Prostate gland (tissue), 2 donors: ENCODE data around the gene FAM20B. TPM values are rescaled to one million over a fixed set of nuclear protein-coding genes. Genes with fewer than 3 reads are reported as not detected.

Experiments
- DNase-seq: peaks from one replicate; pipeline ENCODE4 v3.0.0-alpha.2; 2019; ENCODE audit warnings: low spot score
- H3K27ac ChIP-seq, 2 donors: fragments of 200-600 bp; sonication (generic); 2 replicates each; pipeline ENCODE4 v1.5.1; 2017 to 2019
- H3K27me3 ChIP-seq: fragments of 200-600 bp; sonication (generic); replicated peaks from 2 replicates; pipeline ENCODE4 v1.5.1; 2019; ENCODE audit not compliant: insufficient read depth
- H3K36me3 ChIP-seq, 2 donors: fragments of 200-600 bp; sonication (generic); 1 replicate in 1 of 2; 2 replicates in 1 of 2; pipeline versions ENCODE4 v1.5.1 to v1.8.1; 2017 to 2019
- H3K4me1 ChIP-seq: fragments of 200-600 bp; sonication (generic); replicated peaks from 2 replicates; pipeline ENCODE4 v1.5.1; 2019
- H3K4me3 ChIP-seq, 2 donors: fragments of 200-600 bp; sonication (generic); 2 replicates each; pipeline ENCODE4 v1.5.1; 2017 to 2019
- H3K9me3 ChIP-seq: fragments of 200-600 bp; sonication (generic); 2 replicates; pipeline ENCODE4 v1.5.1; 2017
- POLR2A ChIP-seq: fragments of 450-650 bp; IDR thresholded peaks from one replicate; pipeline ENCODE4 v1.6.1; 2016; ENCODE audit warnings: antibody characterized with exemption, mild to moderate bottlenecking
- POLR2AphosphoS5 ChIP-seq: sonication (generic); formaldehyde crosslinking; IDR thresholded peaks from one replicate; pipeline ENCODE4 v1.6.1; 2017; ENCODE audit warnings: antibody characterized with exemption
- whole genome bisulfite sequencing: methylation state at CpG from one replicate; pipeline ENCODE4 v1.1.5; 2018; 5-methylcytosine and 5-hydroxymethylcytosine counted together
- intact Hi-C: fragments of 100-400 bp; cut with DNase I; formaldehyde crosslinking; loops from one replicate; pipeline ENCODE4 v1.14.2; 2022
- total RNA-seq, 2 donors: library from RNA; depleted of rRNA; stranded (reverse); fragments of >200 nt; gene quantifications; one replicate each; pipeline ENCODE4 v1.1.0, GENCODE V29; 2016
- TF ChIP-seq, protein P1 (sequence below), 4 experiments: fragments of 200-600 bp in 2 of 4; fragments of 450-650 bp in 2 of 4; sonication (generic) in 2 of 4; IDR thresholded peaks; 1 replicate in 3 of 4; 2 replicates in 1 of 4; pipeline ENCODE4 v1.5.1; 2016 to 2019; ENCODE audit warnings: antibody characterized with exemption in 4 of 4, mild to moderate bottlenecking in 2 of 4, moderate library complexity in 2 of 4

The FAM20B gene
- total RNA-seq, 2 donors from 2014 or later = 20.1 to 21.6 TPM

DNA sequence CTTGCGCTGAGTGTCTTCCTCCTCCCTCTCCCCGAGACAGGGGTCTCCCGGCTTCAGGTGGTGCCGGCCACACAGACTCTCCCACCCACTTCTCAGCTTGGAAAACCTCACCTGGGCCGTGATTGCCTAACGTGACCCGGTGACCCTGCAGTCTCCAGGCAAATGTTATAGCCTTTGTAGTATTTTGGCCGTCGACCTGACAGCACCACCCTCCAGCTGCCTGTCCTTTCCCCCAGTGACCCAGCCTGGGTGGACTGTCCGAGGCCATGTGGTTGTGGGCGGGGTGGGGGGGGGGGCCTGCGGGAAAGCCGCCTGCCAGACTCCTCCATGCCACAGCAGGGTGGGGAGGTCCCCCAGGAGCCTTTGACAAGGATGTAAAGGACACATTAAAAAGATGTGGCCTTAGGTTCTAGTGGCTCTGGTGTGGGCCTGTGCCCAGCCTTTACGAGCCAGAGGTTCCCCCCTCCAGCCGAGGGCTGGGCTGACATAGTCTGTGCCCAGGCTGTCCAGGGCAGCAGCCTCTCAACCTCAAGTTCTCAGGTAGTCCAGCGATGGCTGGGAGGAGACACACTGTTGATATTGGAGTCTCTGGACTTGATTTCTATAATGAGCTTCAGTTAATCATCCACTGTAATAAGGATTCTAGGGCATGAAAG lies 64.3 kb downstream of the FAM20B start:
- no peaks in the 10 kb centered on the region for H3K9me3 ChIP-seq
- no peaks in the 10 kb centered on the region for H3K4me1 ChIP-seq
- TF ChIP-seq POLR2A (no peak), POLR2AphosphoS5 (no peak)
- TF ChIP-seq, protein P1, sequence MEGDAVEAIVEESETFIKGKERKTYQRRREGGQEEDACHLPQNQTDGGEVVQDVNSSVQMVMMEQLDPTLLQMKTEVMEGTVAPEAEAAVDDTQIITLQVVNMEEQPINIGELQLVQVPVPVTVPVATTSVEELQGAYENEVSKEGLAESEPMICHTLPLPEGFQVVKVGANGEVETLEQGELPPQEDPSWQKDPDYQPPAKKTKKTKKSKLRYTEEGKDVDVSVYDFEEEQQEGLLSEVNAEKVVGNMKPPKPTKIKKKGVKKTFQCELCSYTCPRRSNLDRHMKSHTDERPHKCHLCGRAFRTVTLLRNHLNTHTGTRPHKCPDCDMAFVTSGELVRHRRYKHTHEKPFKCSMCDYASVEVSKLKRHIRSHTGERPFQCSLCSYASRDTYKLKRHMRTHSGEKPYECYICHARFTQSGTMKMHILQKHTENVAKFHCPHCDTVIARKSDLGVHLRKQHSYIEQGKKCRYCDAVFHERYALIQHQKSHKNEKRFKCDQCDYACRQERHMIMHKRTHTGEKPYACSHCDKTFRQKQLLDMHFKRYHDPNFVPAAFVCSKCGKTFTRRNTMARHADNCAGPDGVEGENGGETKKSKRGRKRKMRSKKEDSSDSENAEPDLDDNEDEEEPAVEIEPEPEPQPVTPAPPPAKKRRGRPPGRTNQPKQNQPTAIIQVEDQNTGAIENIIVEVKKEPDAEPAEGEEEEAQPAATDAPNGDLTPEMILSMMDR (IDR thresholded peaks at IDR 0.05) = no peak
- H3K27ac ChIP-seq = no peak overlapping the region
- WGBS = 65% methylated on average over 16 of the region's 16 CpGs
- intact Hi-C loops = loop anchor here (10.0 kb wide), 1 partner anchor 105 kb away; no protein-coding TSS in a partner anchor
- H3K4me3 ChIP-seq = no peak overlapping the region
- peaks cover 0 to 15% of the 10 kb centered on the region in 2 donors for H3K36me3 ChIP-seq
- no peak for DNase-seq
- H3K27me3 ChIP-seq = no peaks in the 10 kb centered on the region

GRCh38 chr1:179090522-179090921 lies 64.8 kb downstream of the FAM20B start:
- 63% methylated on average over 8 of the region's 8 CpGs for WGBS
- Histone ChIP-seq H3K27ac (no peak overlapping the region), H3K9me3 (no peaks in the 10 kb centered on the region), H3K36me3 (peaks cover 0 to 15% of the 10 kb centered on the region in 2 donors), H3K27me3 (no peaks in the 10 kb centered on the region), H3K4me3 (no peak overlapping the region), H3K4me1 (no peaks in the 10 kb centered on the region)
- TF ChIP-seq, protein P1 (IDR thresholded peaks at IDR 0.05) = no peak
- TF ChIP-seq POLR2AphosphoS5 = no peak
- TF ChIP-seq POLR2A = no peak
- no peak for DNase-seq
- intact Hi-C loops = no loop called here

GRCh38 chr1:179090923-179091322 lies 65.2 kb downstream of the FAM20B start:
- Histone ChIP-seq H3K36me3 (peaks cover 0 to 15% of the 10 kb centered on the region in 2 donors), H3K9me3 (no peaks in the 10 kb centered on the region), H3K4me3 (no peak overlapping the region), H3K27me3 (no peaks in the 10 kb centered on the region), H3K27ac (no peak overlapping the region), H3K4me1 (no peaks in the 10 kb centered on the region)
- 88% methylated on average over 4 of the region's 4 CpGs for WGBS
- TF ChIP-seq, protein P1 (IDR thresholded peaks at IDR 0.05) = no peak
- no peak for TF ChIP-seq POLR2AphosphoS5
- no peak for TF ChIP-seq POLR2A
- intact Hi-C loops = no loop called here
- no peak for DNase-seq

- peaks cover 0 to 15% of the 10 kb centered on the region in 2 donors for H3K36me3 ChIP-seq
- H3K27ac ChIP-seq = no peak overlapping the region
- no peaks in the 10 kb centered on the region for H3K9me3 ChIP-seq
- peak; percentile 39 for DNase-seq
- 18% methylated on average over 5 of the region's 5 CpGs for WGBS
- H3K4me3 ChIP-seq = no peak overlapping the region
- intact Hi-C loops = no loop called here
- no peaks in the 10 kb centered on the region for H3K4me1 ChIP-seq
- H3K27me3 ChIP-seq = no peaks in the 10 kb centered on the region
- no peak for TF ChIP-seq POLR2A
- TF ChIP-seq, protein P1 (IDR thresholded peaks at IDR 0.05) = no peak
- peak; percentile 31 for TF ChIP-seq POLR2AphosphoS5
These were observed 66.0 kb downstream of the FAM20B start for GRCh38 chr1:179091691-179092165.
